Measurements from ENCODE around the gene TGFB1I1. TPM values are rescaled to one million over a fixed set of nuclear protein-coding genes. Genes with fewer than 3 reads are reported as not detected.
"Not testable (repeated sequence)": the region's sequence is repeated elsewhere in the genome, so short reads cannot be mapped to it uniquely, and the experiment has no call there.

Gene TGFB1I1
- total RNA-seq, 1 experiment from 2014 or later, result 55.6 TPM

DNA sequence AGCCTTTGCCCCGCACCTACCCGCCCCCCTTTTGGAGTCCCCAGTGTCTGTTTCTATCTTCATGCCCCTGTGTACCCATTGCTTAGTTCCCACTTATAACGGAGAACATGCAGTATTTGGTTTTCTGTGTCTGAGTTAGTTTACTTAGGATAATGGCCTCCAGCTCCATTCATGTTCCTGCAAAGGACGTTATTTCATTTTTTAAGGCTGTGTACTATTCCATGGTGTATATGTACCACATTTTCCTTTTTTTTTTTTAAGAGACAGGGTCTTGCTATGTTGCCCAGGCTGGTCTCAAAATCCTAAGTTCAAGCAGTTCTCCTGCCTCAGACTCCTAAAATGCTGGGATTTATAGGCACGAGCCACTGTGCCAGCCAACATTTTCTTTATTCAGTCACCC, 4.1 kb upstream of the TGFB1I1 start:
- no peak for DNase-seq (ENCODE audit: low read depth)

- no peak for DNase-seq (ENCODE audit: low read depth)
Observed at GRCh38 chr16:31470615-31471014, 1.3 kb upstream of the TGFB1I1 start.

DNA sequence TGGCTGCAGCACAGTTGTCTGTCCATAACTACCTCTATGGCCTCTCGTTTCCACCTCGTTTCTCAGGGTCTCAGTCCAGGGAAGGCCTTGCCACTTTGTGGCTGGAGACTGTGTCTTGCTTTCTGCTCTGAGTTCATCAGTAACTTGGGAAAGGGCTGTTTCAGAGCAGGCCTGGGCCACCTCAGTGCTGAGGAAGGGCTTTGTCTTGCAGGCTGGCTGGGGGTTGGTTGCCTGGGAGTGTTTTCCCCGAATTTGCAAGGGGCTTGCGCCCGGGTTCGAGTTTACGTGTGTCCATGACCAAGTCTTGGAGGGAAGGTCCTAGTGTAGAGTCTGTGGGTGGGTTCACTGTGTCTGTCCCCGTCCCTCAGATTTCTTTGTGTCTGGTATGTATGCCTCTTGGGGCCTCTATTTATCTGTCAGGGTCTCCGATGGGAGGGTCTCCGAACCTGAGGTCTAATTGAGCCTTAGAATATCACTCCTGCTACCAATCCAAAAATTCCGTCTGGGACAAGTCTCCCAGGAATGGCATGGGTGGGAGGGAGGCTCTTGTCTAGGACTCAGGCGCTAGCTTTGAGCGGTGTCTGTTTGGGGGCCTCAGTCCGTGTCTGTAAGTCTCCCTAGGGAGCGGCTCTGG, 594 bp upstream of the TGFB1I1 start:
- DNase-seq (ENCODE audit: low read depth), result no peak

- peak; percentile 81 for DNase-seq (ENCODE audit: low read depth)
Observed at GRCh38 chr16:31472709-31473203, 804 bp downstream of the TGFB1I1 start.

DNA sequence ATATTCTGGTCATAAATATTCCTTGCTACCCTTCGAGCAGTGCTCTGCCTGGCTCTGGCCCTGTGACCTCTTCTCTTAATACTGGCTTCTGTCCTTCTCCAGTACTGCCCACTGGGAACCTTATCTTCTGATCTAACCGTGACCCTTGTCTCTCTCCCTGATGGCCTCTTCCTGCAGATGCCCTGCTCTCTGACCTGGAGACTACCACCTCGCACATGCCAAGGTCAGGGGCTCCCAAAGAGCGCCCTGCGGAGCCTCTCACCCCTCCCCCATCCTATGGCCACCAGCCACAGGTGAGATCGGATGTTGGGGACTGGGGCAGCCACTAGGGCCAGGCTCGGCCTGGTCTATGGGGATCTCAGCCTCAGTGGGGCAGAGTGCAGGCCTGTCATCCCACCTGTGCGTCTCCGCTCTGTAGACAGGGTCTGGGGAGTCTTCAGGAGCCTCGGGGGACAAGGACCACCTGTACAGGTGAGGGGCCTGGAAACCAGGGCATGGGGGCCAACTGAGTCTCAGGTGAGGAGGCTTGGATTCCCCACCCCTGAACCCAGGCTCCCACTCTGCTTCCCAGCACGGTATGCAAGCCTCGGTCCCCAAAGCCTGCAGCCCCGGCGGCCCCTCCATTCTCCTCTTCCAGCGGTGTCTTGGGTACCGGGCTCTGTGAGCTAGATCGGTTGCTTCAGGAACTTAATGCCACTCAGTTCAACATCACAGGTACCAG, 1.5 kb downstream of the TGFB1I1 start:
- no peak for DNase-seq (ENCODE audit: low read depth)

DNA sequence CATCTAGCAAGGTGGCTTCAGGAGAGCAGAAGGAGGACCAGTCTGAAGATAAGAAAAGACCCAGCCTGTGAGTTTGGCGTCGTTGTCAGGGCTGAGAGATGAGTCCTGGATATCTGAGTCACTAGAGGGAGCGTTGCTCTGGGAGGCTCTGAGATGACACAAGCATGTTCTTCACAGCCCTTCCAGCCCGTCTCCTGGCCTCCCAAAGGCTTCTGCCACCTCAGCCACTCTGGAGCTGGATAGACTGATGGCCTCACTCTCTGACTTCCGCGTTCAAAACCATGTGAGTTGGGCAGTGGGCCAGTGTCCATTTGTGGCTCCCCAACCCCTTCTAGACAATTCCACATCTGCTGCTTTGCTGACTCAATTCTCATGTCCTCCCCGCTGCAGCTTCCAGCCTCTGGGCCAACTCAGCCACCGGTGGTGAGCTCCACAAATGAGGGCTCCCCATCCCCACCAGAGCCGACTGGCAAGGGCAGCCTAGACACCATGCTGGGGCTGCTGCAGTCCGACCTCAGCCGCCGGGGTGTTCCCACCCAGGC, 2.3 kb downstream of the TGFB1I1 start:
- DNase-seq (ENCODE audit: low read depth), result peak; percentile 78

DNA sequence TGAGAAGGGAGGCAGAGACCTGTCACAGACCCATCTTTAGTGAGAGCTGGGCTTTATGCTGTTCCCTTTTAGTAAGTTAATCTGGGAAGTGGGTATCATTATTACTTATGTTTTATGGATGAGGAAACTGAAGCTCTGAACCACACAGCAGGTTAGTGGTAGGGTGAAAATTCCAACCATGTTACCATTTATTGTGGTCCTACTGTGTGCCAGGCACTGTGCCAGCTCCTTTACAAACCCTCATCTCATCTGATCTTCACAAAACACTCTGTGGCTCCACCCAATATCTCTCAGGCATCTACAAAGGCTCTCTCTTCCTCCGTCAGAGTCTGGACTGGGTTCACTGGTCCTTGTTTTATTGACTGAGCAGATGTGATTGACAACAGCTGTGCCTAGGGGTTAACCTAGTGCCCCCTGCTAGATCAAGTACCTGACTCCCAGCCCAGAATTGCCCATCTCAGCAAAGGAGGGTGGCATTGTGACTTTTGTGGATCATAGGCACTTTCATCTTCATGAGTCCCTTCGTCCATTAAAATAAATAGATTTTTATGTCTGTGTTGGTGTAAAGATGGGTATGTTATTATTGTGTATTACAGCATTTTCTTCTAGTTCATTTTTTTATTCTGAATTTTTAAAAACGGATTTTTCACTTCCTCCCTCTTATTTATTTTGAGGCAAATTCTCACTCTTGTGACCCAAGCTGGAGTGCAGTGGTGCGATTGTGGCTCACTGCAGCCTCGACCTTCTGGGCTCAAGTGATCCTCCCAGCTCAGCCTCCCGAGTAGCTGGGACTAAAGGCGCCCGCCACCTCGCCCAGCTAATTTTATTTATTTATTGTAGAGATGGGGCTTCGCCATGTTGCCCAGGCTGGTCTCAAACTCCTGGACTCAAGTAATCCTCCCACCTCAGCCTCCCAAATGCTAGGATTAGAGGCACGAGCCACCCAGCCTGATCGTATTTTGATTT, 3.1 kb downstream of the TGFB1I1 start:
- no peak for DNase-seq (ENCODE audit: low read depth)

DNA sequence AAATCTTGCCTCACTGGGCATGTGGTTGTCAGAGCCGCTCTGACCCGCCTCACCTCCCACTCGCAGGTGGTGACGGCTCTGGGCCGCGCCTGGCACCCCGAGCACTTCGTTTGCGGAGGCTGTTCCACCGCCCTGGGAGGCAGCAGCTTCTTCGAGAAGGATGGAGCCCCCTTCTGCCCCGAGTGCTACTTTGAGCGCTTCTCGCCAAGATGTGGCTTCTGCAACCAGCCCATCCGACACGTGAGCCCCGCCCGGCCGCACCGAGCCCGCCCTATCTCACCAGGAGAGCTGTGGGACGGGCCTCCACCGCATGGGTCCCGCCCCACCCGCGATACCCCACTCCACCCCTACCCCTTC, 4.0 kb downstream of the TGFB1I1 start:
- DNase-seq (ENCODE audit: low read depth), result no peak

GRCh38 chr16:31476303-31477219, 4.6 kb downstream of the TGFB1I1 start:
- DNase-seq (ENCODE audit: low read depth), result no peak

DNA sequence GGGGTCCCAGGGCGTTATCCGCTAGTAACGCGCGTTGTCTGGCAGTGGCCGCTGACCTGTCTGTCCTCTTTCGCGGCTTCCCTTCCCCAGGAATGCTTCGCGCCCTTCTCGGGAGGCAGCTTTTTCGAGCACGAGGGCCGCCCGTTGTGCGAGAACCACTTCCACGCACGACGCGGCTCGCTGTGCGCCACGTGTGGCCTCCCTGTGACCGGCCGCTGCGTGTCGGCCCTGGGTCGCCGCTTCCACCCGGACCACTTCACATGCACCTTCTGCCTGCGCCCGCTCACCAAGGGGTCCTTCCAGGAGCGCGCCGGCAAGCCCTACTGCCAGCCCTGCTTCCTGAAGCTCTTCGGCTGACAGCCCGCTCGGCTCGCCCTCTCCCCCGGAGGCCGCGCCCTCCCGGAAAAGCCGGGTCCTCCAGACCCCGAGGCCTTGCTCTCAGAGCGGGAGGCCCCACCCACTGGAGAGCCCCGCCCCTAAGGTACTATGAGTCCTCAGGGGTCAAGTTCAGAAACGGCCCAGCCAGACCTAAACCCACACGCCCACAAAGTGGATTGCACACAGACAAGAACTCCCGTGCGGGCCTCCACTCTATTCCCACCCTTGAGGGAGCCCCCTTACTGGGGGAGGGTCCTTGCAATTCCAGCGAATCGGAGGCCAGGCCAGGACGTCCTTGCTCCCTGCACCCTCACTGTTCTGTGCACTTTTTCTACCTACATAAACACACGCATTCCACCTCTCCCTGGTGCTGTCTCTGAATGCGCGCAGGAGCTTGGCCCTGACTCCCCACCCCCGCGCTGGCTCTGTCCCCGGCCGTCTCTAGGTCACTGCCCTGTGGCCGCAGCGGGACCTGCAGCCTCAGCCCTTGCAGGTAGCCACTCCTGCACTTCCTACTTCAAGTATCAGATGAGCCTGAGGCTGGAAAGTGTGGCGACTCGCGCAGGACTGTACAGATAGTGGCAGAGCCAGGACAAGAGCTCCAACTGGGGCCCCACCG, 5.6 kb downstream of the TGFB1I1 start:
- DNase-seq (ENCODE audit: low read depth), result no peak

GRCh38 chr16:31478956-31479355, 7.0 kb downstream of the TGFB1I1 start:
- DNase-seq (ENCODE audit: low read depth), result no peak

DNA sequence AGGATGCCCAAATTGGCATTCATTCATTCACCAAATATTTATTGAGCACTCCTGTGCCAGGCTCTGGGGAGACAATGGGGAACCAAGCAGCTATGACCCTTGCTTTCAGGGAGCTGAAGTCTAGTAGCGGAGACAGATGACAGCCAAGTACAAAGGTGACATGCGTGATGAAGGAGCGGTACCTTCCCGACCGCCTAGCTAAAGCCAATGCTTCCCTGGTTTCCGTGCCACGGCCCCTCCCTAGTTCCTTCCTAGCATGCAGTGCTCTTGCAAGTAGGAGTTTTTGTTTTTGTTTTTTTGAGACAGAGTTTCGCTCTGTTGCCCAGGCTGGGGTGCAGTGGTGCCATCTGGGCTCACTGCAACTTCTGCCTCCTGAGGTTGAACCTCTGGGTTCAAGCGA, 7.8 kb downstream of the TGFB1I1 start:
- DNase-seq (ENCODE audit: low read depth), result no peak

DNA sequence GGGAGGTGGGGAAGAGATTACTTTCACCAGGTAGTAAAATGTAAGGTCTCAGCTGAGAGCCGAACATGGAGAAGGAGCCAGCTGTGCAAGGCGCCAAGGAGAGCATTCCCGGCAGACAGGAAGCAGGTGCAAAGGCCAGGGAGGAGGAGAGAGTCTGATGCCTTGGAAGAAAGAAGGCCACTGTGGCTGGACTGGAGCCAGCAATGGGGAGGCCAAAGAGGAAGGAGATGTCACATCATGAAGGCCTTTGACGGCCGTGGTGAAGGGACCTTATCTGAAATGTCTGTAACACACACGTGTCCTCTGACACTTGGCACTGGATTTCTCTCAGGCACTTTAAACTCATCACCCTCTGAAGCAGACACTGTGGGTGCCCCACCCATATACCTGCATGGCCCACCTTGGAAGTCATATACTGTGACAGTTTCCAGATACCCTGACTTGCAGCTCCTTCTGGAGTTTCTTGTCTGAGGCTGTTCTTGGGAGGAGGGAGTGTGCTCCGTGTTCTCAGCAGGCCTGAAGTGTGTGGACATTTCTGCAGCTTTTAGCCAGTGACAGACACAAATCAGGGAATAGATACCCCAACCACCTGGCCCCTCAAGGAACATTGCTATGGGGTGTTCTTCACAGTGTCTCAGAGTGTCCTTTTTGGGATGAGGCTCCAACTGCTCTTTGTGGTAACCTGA, 9.0 kb downstream of the TGFB1I1 start:
- no peak for DNase-seq (ENCODE audit: low read depth)

DNA sequence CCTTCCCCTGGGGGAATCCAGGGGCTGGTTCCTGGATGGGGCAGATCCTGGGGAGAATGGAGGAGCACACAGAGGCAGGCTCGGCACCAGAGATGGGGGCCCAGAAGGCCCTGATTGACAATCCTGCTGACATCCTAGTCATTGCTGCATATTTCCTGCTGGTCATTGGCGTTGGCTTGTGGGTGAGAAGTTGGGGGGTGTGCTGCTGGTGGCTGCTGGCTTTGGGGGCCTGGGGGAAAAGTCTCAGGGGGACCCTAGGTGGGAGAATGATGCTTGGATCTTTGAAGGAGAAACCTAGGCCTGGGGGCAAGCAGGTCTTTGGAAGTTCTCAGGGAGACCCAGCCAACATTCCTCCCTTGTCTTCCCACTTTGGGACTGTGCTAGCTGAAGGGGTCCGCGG, 11.1 kb downstream of the TGFB1I1 start, which contains the start of gene SLC5A2:
Gene SLC5A2, plus strand, starts transcription at position 43 of the 400 bp plus-strand sequence. Its CDS starts 14 bp downstream, at position 57.
- DNase-seq (ENCODE audit: low read depth), result no peak

- not testable (repeated sequence) for DNase-seq (ENCODE audit: low read depth)
Observed at GRCh38 chr16:31484048-31484447, 12.1 kb downstream of the TGFB1I1 start.

DNA sequence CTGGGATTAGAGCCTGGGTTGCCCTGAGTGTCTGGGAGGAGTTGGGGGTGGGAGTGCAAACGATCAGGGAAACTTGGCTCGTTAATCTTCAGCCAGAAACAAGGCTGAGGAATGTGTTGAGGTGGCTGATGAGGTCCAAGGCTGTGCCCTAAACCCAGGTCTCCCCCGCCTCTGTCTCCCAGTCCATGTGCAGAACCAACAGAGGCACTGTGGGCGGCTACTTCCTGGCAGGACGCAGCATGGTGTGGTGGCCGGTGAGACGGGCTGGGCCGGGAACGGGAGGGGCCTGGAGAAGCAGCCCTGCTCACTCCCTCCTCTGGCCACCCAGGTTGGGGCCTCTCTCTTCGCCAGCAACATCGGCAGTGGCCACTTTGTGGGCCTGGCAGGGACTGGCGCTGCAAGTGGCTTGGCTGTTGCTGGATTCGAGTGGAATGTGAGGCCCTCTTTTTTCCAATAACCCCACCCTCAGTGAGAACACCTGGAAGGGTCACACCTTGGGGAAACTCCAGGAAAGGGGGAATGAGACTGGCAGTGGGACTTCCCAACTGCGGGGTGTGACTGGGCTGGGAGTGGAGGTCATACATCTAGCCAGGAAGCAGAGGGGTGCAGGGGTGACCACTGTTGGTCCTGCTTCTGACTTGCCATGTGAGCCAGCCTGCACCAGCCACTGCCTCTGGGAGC, 12.7 kb downstream of the TGFB1I1 start:
- DNase-seq (ENCODE audit: low read depth), result no peak

- DNase-seq (ENCODE audit: low read depth), result no peak
Observed at GRCh38 chr16:31485571-31485970, 13.6 kb downstream of the TGFB1I1 start.

- DNase-seq (ENCODE audit: low read depth), result no peak
Observed at GRCh38 chr16:31486045-31486444, 14.1 kb downstream of the TGFB1I1 start.

All from LHCN-M2 (cell line).